GM18499 (cell line): ENCODE measurements around the gene EGFR.

Experiments
- ATAC-seq: cut with Tn5 transposase; IDR thresholded peaks from one replicate; pipeline ENCODE4 v1.9.1; 2021; ENCODE audit warnings: moderate number of reproducible peaks; ENCODE audit not compliant: insufficient read depth, unreplicated experiment

The EGFR gene

DNA sequence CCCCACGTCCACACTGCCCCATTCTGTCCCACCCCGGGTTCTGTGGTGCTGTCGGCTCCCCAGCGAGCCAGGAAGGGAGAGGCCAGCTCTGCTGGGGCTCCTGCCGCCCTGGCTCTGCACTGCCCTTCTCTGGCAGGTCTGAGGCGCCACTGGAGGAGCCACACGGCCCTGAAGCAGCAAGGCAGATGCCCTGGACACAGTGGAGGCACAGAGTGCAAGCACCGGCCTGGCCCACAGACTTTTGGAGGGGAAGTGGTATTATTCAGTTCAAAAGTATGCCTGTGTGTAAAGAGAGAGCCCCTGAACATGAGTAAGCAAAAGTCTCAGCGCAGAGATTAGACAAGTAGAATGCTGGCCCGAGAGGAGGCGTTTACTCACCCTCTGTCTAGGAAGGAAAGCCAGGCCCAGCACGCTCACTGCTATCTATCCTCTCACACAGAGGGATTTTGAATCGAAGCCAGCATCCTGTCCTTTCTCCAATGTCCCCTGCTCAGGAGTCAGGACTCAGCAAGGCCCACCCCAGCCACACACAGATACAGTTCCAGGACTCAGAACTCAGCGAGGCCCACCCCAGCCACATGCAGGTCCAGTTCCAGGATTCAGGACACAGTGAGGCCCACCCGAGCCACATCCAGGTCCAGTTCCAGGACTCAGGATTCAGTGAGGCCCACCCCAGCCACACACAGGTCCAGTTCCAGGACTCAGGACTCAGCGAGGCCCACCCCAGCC lies 115.0 kb downstream of the EGFR start:
- ATAC-seq: no peak

DNA sequence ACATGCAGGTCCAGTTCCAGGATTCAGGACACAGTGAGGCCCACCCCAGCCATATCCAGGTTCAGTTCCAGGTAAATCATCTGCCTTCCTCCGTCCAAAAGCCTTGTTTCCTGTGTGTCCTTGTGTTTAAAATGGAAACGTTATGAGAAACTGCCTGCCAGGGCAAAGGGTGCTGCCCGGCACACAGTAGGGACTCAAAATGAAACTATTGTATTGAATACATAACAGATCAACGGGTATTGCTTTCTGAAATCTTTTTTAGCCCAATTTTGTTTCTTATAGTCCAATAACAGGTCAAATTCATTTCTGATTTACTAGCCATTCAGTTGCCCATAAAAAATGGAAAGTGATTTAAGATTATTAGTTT lies 115.5 kb downstream of the EGFR start:
- no peak for ATAC-seq

DNA sequence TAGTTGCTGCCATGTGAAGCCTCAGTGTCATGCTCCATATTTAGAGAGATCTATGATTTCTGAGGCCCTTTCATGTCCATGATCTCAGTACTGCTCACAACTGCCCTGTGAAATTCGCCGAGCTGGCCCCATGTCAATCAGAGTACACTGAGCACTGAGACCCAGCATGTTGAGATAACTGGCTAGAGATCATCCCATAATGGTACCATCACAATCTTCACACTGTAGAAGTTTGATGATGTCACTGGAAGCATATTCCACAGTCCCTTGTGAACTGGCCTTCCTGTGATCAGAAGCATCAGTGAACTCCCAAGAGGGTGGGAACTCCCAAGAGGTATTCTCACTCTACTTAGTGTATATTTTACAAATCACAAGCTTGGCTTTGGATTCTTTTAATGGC lies 116.0 kb downstream of the EGFR start:
- ATAC-seq: no peak

DNA sequence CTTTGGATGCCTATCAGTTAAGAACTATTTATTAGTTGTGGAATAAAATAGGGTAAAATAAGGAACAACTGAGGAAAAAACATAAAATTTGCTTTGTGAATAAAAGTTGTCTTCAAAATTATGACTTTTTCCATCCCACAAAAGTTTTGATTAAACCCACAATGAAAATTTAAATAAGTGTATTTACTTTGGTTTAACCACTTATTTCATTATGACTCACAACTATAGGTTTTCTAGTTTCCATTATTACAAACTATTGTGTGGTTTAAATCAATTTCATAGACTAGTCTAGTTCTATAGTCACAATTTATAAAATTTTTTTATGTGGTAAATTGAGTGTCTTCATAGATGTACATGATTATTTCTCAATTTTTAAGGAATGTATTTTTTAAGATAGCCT lies 116.6 kb downstream of the EGFR start:
- no peak for ATAC-seq

- no peak for ATAC-seq
Measured at GRCh38 chr7:55138663-55139062, 119.8 kb downstream of the EGFR start.

DNA sequence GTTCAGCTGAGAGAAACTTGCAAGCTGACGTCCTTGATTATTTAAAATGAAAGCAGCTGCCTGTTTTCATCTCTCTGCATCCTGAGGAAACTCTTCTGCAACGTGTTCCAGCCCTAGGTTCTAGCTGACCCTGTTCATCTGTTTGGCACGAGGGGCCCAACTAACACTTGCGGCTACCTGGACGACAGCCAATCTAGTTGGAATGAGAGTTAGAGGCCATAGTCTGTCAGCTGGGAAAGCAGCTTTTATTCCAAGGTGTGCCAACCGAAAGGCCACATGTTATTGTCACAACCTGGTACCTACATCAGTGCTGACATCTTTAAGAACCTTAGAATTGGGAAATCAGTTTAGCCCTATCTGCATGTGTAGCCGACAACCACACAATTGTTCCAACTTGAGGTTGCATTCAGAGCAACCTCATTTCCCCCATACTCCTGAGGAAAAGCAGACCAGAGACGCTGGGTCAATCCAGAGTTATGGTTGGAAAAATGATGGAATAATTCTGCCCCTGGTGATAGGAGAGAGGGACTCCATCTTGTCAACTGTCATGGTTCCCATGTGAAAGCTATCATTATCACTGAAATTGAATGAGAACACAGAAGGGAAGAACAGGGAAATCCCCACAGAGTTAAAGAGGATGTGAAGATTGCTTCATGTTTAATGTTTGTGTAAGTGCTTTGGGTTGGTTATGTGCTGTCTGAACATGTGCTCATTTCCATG lies 121.6 kb downstream of the EGFR start:
- ATAC-seq: peak; percentile 99

DNA sequence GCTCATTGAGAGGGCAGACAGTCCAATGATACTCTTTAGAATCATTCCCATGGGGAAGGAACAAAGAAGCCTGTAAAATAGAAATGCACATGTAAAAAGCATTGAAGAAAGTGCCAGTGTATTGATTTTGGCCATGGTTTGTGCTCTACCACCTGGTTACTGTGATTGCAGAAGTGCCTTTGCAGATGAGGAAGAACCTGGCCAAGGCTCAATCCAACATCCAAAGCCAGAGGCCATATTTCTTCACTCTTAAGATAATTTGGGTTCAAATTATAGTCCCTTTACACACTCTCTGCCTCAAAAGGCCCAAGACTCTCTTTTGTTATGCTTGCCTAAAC lies 122.1 kb downstream of the EGFR start:
- ATAC-seq: no peak

DNA sequence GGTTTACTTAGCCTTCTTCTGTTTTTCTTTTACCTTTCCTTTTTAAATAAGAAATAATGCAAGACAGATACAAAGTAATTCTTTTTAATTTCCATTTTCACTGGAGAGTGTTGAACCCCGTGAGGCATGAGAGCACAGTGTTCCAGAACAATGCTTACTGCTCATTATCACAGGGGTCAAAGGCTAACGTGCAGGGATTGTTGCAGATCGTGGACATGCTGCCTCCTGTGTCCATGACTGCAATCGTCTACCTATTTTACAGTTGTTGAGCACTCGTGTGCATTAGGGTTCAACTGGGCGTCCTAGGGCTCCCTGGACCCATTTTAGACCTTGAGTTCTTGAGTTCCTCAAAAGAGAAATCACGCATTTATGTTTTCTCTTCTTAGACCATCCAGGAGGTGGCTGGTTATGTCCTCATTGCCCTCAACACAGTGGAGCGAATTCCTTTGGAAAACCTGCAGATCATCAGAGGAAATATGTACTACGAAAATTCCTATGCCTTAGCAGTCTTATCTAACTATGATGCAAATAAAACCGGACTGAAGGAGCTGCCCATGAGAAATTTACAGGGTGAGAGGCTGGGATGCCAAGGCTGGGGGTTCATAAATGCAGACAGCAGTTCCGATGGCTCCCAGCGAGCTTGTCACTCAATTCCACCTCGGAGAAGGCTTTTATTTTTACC lies 124.2 kb downstream of the EGFR start:
- ATAC-seq: no peak

DNA sequence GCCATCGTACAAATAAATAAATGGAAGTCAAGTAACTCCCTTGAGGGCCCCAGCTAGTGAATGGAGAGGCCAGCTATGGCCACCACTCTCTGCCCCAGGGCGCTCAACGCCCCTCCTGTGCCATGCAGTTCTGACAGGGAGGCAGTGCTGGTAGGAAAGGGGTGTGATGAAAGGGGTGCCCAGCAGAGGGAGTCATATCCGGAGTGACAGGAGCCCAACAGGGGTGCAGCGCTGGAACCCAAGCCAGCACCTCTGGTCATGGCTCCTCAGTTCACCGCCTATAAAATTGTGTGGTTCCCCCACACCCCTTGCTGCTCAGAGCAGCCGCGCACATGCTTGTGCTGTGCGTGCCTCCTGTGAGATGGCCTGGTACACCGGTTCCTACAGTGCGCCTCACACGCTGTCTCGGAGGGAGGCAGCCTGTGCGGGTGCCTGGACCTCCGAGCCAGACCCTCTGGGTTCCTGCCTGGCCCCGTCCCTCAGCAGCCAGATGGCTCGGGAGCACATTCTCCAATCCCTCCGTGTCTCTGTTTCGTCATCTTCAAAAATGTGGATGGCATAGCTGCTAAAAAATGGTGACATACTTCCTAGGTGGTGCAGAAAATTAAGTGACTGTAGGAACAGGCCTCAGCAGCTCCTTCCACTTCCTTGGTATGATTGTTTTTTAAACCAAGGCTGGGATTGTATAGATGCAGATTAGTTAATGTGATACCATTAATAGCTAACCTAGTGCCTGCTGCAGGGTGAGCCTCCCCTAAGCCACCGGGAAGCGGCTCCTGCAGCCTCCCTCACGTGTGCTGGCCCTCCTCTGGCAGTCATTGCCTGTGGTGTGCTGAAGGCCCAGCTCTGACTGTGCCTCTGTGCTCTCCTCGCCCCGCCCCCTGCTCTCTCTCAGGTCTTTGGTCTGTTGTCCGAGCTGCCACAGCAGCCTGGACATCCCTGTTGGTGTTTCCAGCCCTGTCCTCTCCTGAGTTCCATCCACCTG lies 125.8 kb downstream of the EGFR start:
- no peak for ATAC-seq

GRCh38 chr7:55145606-55146005 lies 126.8 kb downstream of the EGFR start:
- no peak for ATAC-seq

- no peak for ATAC-seq
Measured at GRCh38 chr7:55147101-55147500, 128.3 kb downstream of the EGFR start.

DNA sequence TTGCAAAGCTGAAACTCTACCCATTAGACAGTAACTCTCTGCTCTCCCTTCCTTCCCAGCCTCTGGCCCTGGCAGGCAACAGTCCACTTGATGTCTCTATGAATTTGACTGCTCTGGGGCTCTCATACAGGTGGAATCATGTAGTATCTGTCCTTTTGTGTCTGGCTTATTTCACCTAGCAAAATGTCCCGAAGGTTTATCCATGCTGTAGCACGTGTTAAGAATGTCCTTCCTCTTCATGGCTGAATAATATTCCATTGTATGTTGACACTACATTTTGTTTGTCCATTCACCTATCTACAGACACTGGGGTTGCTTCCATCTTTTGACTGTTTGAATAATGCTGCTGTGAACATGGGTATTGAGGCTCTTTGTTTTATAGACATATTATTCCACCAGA lies 128.9 kb downstream of the EGFR start:
- ATAC-seq: no peak

DNA sequence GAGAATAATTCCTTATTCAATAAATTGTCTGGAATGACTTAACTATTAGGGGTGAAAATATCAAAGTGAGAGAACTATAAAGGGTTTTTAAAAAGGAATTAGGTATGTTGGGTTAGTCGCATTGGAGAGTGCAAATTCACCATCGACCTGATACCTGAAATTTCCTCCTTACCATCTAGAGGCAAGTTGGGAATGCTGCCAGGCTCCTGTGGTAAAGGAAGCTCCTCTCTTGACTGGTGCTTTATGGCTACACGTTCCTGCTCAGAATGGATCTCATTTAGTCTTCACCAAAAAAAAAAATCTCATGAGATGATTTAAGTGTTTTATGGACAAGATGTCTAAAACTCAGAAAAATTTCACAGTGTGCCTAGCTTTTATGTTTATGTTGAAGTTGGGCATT lies 129.8 kb downstream of the EGFR start:
- ATAC-seq: no peak

DNA sequence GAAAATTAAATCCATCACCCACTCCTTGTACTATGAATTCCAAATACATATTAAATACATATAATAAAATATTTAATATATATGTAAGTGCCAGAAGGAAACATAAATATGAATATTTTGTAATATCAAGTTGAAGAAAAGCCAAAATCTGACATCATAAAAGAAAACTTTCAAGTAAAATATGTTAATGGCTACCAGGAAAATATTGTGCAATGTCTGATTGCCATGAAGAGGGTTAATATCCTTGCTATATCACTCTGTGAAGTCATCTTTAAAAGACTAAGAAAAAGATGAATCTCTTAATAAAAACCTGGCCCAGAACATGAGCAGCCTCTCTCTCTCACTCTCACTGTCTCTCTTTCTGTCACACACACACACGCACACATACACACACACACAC lies 130.2 kb downstream of the EGFR start:
- ATAC-seq: no peak

DNA sequence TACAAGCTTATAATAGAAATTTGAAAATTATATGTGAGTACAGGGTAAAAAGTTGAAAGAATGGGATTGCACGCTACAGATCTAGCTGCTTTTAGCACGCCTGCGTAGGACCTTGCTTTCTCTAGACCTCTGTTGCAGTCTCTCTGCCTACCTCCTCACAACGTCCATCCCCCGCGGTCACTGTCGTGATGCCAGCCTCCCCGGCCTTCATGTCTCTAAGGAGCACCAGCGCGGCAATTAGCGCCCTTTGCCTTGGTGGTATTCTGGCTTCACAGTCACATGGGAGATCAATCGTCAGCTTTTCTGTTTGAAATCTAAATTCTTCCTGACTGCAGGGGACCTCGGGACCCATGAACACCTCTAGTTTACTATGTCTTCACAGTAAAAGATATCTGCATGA lies 131.3 kb downstream of the EGFR start:
- ATAC-seq: no peak

DNA sequence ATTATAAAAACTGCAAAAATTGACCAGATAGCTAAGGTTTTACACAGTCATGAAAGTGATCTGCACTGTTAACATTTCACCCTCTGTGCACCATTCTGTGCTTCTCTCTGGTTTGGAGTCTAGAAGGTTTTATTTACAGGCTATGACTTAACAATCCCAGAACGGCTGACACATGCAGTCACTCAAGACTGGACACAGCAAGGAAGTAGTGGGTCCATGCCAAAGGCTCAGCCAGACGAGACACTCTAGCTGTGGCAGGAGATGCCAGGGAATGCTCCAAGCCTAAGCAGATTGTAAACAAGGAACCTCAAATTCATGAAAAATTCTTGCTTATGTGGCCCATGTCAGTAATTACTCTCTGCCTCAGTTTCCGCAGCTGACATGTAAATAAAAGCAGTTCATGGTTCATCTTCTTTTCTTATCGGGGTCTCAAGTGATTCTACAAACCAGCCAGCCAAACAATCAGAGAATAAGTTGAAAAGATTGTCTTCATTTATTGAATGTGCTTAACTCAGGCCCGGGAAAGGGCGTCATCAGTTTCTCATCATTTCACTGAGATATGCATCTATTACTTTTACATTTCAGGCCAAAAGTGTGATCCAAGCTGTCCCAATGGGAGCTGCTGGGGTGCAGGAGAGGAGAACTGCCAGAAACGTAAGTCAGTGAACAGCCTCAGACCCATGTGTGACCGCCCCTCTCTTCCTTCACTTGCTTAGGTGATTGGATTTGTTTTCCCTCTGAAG lies 132.1 kb downstream of the EGFR start:
- no peak for ATAC-seq

DNA sequence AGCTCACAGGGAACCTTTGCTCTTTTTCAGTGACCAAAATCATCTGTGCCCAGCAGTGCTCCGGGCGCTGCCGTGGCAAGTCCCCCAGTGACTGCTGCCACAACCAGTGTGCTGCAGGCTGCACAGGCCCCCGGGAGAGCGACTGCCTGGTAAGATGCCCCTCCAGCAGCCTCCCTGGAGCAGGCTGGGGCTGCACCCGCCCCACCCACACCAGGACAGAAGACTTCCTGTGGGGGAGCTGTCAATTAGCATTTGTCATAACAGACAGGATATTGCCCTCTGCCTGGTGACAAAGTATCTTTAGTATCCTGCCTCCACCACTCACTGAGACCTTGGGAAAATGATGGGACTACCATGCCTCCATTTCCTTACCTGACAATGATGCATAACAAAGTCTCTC lies 133.7 kb downstream of the EGFR start:
- no peak for ATAC-seq

DNA sequence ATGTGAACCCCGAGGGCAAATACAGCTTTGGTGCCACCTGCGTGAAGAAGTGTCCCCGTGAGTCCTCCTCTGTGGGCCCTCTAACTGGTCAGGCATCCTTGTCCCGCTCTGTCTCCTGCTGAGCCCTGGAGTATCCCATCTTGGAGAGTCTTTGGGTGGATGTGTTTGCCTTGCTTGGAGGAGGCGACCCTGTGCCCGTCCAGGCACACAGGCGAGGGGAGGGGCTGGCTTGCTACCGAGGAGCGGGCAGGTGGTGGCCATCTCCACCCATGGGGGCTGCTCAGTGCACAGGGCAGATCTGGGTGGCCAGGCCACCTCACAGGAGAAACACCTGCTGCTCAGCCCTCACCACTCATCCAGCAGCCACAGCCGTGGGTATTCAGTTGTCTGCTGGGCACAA lies 135.3 kb downstream of the EGFR start:
- no peak for ATAC-seq

GRCh38 chr7:55155351-55156117 lies 136.7 kb downstream of the EGFR start:
- no peak for ATAC-seq
